Gastrocnemius medialis (tissue), 4 donors: Measurements from ENCODE around the gene KATNIP.

Experiments
- POLR2A ChIP-seq, 2 donors: fragments of 450-650 bp; IDR thresholded peaks; one replicate each; pipeline ENCODE4 v1.6.1; 2017; ENCODE audit warnings: antibody characterized with exemption in 2 of 2, mild to moderate bottlenecking in 2 of 2, moderate library complexity in 2 of 2
- TF ChIP-seq, protein P1 (sequence below), 5 experiments: fragments of 450-650 bp in 3 of 5; fragments of 200-600 bp in 2 of 5; sonication (generic) in 2 of 5; IDR thresholded peaks in 4 of 5; conservative IDR thresholded peaks in 1 of 5; 1 replicate in 4 of 5; 2 replicates in 1 of 5; pipeline ENCODE4 v1.5.1; 2016 to 2019; ENCODE audit warnings: antibody characterized with exemption in 5 of 5, mild to moderate bottlenecking in 3 of 5, moderate library complexity in 3 of 5

GRCh38 chr16:27576729-27577128 lies 26.8 kb downstream of the KATNIP start:
- TF ChIP-seq, protein P1, sequence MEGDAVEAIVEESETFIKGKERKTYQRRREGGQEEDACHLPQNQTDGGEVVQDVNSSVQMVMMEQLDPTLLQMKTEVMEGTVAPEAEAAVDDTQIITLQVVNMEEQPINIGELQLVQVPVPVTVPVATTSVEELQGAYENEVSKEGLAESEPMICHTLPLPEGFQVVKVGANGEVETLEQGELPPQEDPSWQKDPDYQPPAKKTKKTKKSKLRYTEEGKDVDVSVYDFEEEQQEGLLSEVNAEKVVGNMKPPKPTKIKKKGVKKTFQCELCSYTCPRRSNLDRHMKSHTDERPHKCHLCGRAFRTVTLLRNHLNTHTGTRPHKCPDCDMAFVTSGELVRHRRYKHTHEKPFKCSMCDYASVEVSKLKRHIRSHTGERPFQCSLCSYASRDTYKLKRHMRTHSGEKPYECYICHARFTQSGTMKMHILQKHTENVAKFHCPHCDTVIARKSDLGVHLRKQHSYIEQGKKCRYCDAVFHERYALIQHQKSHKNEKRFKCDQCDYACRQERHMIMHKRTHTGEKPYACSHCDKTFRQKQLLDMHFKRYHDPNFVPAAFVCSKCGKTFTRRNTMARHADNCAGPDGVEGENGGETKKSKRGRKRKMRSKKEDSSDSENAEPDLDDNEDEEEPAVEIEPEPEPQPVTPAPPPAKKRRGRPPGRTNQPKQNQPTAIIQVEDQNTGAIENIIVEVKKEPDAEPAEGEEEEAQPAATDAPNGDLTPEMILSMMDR (IDR thresholded peaks at IDR 0.05 in 4 of 5, conservative IDR thresholded peaks at IDR 0.05 in 1 of 5) = no peak
- TF ChIP-seq POLR2A (IDR thresholded peaks at IDR 0.05) = no peak
